Ovary (tissue), 9 donors: ENCODE measurements around the gene TTC6. TPM values are rescaled to one million over a fixed set of nuclear protein-coding genes. Genes with fewer than 3 reads are reported as not detected.

Experiments used
- DNase-seq, 5 donors: peaks; one replicate each; pipeline ENCODE4 v3.0.0-alpha.2; 2019 to 2020
- H3K27ac ChIP-seq, 2 donors: fragments of 200-600 bp; one replicate each; pipeline versions ENCODE4 v1.5.1 to v1.8.0; 2019 to 2022
- H3K27me3 ChIP-seq: fragments of 200-600 bp; one replicate; pipeline ENCODE4 v1.8.0; 2022
- H3K36me3 ChIP-seq: fragments of 200-600 bp; sonication (generic); one replicate; pipeline ENCODE4 v1.5.1; 2019
- H3K4me1 ChIP-seq: one replicate; pipeline ENCODE4 v1.8.1; 2013; ENCODE audit warnings: mild to moderate bottlenecking, moderate library complexity; ENCODE audit not compliant: insufficient read depth
- H3K4me3 ChIP-seq: fragments of 200-600 bp; sonication (generic); one replicate; pipeline ENCODE4 v1.5.1; 2017
- H3K9me3 ChIP-seq, 2 donors: fragments of 200-600 bp in 1 of 2; sonication (generic) in 1 of 2; one replicate each; pipeline versions ENCODE4 v1.5.1 to v1.8.1; 2013 to 2019; ENCODE audit warnings: mild to moderate bottlenecking in 1 of 2, moderate library complexity in 1 of 2
- EP300 ChIP-seq: sonication (generic); formaldehyde crosslinking; IDR thresholded peaks from one replicate; pipeline ENCODE4 v1.6.1; 2017; ENCODE audit warnings: antibody characterized with exemption
- POLR2A ChIP-seq: fragments of 450-650 bp; IDR thresholded peaks from one replicate; pipeline ENCODE4 v1.6.1; 2017; ENCODE audit warnings: antibody characterized with exemption, mild to moderate bottlenecking, moderate library complexity
- WGBS, 3 donors: extraction: QIAGEN DNeasy Blood & Tissue Kit in 1 of 3; methylation state at CpG; one replicate each; pipeline versions ENCODE4 v1.1.5 to v1.1.7; 2013 to 2017; 5-methylcytosine and 5-hydroxymethylcytosine counted together
- intact Hi-C, 4 donors: fragments of 100-400 bp; cut with DNase I; formaldehyde crosslinking; loops; one replicate each; pipeline versions ENCODE4 v1.11.0 to v1.15.1; 2022 to 2023
- polyA plus RNA-seq, 2 donors: library from polyadenylated mRNA; stranded (reverse); fragments of 200-250 nt in 1 of 2; fragments of 350-450 nt in 1 of 2; fragmentation: Illumina TruSeq in 1 of 2; extraction: RNeasy Lipid Tissue Mini Kit (QIAGEN cat#74804) in 1 of 2; gene quantifications; one replicate each; pipeline ENCODE4 v1.2.3, GENCODE V29; 2013 to 2014
- total RNA-seq, 7 donors: library from RNA; depleted of rRNA in 2 of 7; stranded (reverse); fragments of >200 nt in 2 of 7; fragmentation: NEBNext Ultra II Directional in 3 of 7; extraction: Animal tissue kit (Norgen Biotek cat#: 25700) in 3 of 7; gene quantifications; one replicate each; pipeline versions ENCODE4 v1.1.0 to v1.2.4, GENCODE V29; 2016 to 2023
- TF ChIP-seq, protein P1 (sequence below), 3 donors: fragments of 450-650 bp in 2 of 3; fragments of 200-600 bp in 1 of 3; IDR thresholded peaks; one replicate each; pipeline versions ENCODE4 v1.5.1 to v1.8.0; 2016 to 2022; ENCODE audit warnings: antibody characterized with exemption in 3 of 3, mild to moderate bottlenecking in 1 of 3
- donor health status: DM: no; HTN: no; CAD: no; lungs with moderate emphysema.
- donor health status: DM: no; HTN: no; CAD: no.
- donor health status: Bipolar disorder and iron deficiency.
- donor health status: DM: yes; HTN: yes; CAD: no.
- donor health status: DM: no; HTN: no; CAD: no.
- donor health status: DM: yes; HTN: yes; CAD: no.

The TTC6 gene
- total and polyA plus RNA-seq, 9 donors, result 0.05 to 0.92 (median 0.58) TPM; not detected in 6

DNA sequence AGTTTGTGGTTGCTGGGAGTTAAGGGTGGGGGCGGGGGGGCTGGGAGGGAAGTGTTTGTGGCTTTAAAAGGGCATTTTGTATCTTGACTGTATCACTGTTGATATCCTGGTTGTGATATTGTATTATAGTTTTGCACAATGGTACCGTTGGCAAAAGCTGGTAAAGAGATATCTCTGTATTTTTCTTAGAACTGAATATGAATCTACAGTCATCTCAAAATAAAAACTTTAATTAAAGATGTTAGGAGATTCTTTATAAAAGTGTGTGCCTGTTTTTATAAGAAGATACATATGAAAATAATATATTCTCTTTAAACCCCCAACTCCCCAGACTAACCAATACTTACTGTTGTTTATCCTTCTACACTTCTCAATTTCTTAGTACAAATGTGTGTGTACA lies 43.2 kb downstream of the TTC6 start:
- 75 to 91% (median 86%) methylated on average over 2 of the region's 2 CpGs for WGBS, 3 donors
- intact Hi-C loops, result no loop called here
- Histone ChIP-seq H3K4me3 (no peak overlapping the region), H3K36me3 (no peaks in the 10 kb centered on the region), H3K27ac (no peak overlapping the region), H3K4me1 (no peaks in the 10 kb centered on the region), H3K27me3 (no peaks in the 10 kb centered on the region), H3K9me3 (no peaks in the 10 kb centered on the region)
- DNase-seq, result no peak
- TF ChIP-seq POLR2A (no peak), EP300 (no peak)
- TF ChIP-seq, protein P1, sequence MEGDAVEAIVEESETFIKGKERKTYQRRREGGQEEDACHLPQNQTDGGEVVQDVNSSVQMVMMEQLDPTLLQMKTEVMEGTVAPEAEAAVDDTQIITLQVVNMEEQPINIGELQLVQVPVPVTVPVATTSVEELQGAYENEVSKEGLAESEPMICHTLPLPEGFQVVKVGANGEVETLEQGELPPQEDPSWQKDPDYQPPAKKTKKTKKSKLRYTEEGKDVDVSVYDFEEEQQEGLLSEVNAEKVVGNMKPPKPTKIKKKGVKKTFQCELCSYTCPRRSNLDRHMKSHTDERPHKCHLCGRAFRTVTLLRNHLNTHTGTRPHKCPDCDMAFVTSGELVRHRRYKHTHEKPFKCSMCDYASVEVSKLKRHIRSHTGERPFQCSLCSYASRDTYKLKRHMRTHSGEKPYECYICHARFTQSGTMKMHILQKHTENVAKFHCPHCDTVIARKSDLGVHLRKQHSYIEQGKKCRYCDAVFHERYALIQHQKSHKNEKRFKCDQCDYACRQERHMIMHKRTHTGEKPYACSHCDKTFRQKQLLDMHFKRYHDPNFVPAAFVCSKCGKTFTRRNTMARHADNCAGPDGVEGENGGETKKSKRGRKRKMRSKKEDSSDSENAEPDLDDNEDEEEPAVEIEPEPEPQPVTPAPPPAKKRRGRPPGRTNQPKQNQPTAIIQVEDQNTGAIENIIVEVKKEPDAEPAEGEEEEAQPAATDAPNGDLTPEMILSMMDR (IDR thresholded peaks at IDR 0.05), result no peak

GRCh38 chr14:37641117-37641516 lies 45.7 kb downstream of the TTC6 start:
- WGBS, 3 donors, result 78 to 93% (median 90%) methylated on average over 1 of the region's 1 CpG
- H3K36me3 ChIP-seq, result no peaks in the 10 kb centered on the region
- H3K27me3 ChIP-seq, result no peaks in the 10 kb centered on the region
- no peak overlapping the region for H3K27ac ChIP-seq
- TF ChIP-seq, protein P1 (IDR thresholded peaks at IDR 0.05), result no peak
- TF ChIP-seq EP300 (no peak), POLR2A (no peak)
- no peaks in the 10 kb centered on the region for H3K9me3 ChIP-seq
- intact Hi-C loops, result no loop called here
- no peak overlapping the region for H3K4me3 ChIP-seq
- DNase-seq, result no peak
- no peaks in the 10 kb centered on the region for H3K4me1 ChIP-seq

DNA sequence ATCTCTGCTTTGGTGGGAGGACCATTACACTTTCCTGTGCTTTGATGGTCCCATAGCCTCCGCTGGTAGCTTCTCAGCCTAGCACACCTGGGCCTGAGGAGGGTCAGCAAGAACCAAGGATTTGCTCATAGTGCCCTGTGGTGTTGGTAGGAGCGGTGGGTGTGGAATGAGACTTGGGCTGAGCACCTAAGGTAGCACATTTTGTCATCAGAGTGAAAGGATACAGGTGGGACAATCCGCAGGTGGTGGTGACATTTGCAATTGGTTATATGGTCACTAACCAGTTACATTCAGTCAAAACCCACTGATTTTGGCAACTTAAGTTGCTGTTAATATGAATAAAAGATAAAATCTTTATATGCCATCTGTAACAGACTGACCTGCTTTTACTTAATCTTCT lies 46.7 kb downstream of the TTC6 start:
- no peak for DNase-seq
- Histone ChIP-seq H3K27me3 (no peaks in the 10 kb centered on the region), H3K4me3 (no peak overlapping the region), H3K27ac (no peak overlapping the region), H3K4me1 (no peaks in the 10 kb centered on the region), H3K36me3 (no peaks in the 10 kb centered on the region), H3K9me3 (no peaks in the 10 kb centered on the region)
- WGBS, 3 donors, result 81 to 88% (median 85%) methylated on average over 3 of the region's 3 CpGs
- intact Hi-C loops, result no loop called here
- no peak for TF ChIP-seq POLR2A
- TF ChIP-seq EP300, result no peak
- TF ChIP-seq, protein P1 (IDR thresholded peaks at IDR 0.05), result no peak

GRCh38 chr14:37643701-37644100 lies 48.3 kb downstream of the TTC6 start:
- H3K27ac ChIP-seq, result no peak overlapping the region
- no peaks in the 10 kb centered on the region for H3K4me1 ChIP-seq
- no peaks in the 10 kb centered on the region for H3K27me3 ChIP-seq
- DNase-seq, result no peak
- no peaks in the 10 kb centered on the region for H3K9me3 ChIP-seq
- H3K4me3 ChIP-seq, result no peak overlapping the region
- no peak for TF ChIP-seq POLR2A
- TF ChIP-seq, protein P1 (IDR thresholded peaks at IDR 0.05), result no peak
- TF ChIP-seq EP300, result no peak
- intact Hi-C loops, result no loop called here
- H3K36me3 ChIP-seq, result no peaks in the 10 kb centered on the region
- WGBS, 3 donors, result 54 to 59% (median 57%) methylated on average over 4 of the region's 4 CpGs

Other genes with a start within 250 kb of the TTC6 start
- 1 to 10 TPM in 1 of 7 donors, under 1 TPM in 2, not detected in 4; 0.12 to 2.9 (median 0.31) TPM for gene FOXA1, start 380 bp upstream of the TTC6 start, total RNA-seq
- gene FOXA1, start 380 bp upstream of the TTC6 start, polyA plus RNA-seq, result not detected